ENCODE results near the gene MATN1.

The MATN1 gene

DNA sequence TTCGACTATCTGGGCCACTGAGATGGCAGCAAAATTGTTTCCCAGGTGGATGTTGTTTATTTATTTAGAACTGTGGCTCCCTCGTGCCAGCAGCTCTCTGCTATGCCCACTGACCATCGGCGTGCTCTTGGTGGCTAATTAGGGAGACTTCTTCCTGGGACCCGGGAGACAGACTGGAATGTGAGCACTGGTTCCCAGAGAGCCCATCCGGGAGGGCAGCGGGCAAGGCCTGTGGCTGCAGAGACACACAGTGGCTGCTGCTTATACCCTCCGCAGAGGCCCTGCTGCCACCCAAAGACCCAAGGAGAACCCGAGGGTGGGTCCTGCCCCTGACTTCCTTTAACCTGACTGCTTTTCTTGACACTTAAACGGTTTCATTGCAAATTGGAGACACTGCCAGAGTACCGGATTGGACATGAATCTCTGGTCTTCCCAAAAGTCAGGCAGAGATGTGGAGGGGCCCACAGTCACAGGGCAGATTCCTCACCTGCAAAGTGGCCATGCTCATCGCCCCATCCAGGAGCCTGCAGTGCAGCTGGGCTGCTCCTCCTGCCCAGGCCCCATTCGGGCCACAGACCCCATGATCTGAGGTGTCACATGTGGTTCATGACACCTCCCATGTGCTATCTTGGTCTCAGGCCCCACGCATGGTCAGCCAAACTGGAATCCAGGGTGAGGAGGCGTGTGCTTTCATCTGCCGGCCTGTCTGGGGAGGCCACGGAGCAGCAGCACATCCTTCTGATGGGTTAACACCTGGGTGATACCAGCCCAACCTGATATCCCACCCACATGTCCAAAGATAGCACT lies 5.7 kb upstream of the MATN1 start:
- no peak overlapping the region for H2AFZ ChIP-seq (ENCODE audit: low read depth)
- H3K4me2 ChIP-seq = no peak overlapping the region
- TF ChIP-seq, protein P1, sequence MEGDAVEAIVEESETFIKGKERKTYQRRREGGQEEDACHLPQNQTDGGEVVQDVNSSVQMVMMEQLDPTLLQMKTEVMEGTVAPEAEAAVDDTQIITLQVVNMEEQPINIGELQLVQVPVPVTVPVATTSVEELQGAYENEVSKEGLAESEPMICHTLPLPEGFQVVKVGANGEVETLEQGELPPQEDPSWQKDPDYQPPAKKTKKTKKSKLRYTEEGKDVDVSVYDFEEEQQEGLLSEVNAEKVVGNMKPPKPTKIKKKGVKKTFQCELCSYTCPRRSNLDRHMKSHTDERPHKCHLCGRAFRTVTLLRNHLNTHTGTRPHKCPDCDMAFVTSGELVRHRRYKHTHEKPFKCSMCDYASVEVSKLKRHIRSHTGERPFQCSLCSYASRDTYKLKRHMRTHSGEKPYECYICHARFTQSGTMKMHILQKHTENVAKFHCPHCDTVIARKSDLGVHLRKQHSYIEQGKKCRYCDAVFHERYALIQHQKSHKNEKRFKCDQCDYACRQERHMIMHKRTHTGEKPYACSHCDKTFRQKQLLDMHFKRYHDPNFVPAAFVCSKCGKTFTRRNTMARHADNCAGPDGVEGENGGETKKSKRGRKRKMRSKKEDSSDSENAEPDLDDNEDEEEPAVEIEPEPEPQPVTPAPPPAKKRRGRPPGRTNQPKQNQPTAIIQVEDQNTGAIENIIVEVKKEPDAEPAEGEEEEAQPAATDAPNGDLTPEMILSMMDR (conservative IDR thresholded peaks at IDR 0.05; ENCODE audit: low read depth, low read length) = no peak
- H3K4me3 ChIP-seq (IDR thresholded peaks at IDR 0.05; ENCODE audit: insufficient read depth, low read depth, low read length) = no peak overlapping the region
- H4K20me1 ChIP-seq (ENCODE audit: insufficient read depth) = no peaks in the 10 kb centered on the region
- no peaks in the 10 kb centered on the region for H3K79me2 ChIP-seq (ENCODE audit: insufficient read depth, low read depth)
- no peaks in the 10 kb centered on the region for H3K27me3 ChIP-seq (ENCODE audit: insufficient read depth, low read depth)
- H3K4me1 ChIP-seq (ENCODE audit: low read depth, poor library complexity, severe bottlenecking) = peaks cover 8% of the 10 kb centered on the region
- no peak overlapping the region for H3K27ac ChIP-seq
- no peaks in the 10 kb centered on the region for H3K36me3 ChIP-seq (ENCODE audit: insufficient read depth)
- H3K9ac ChIP-seq = no peak overlapping the region

DNA sequence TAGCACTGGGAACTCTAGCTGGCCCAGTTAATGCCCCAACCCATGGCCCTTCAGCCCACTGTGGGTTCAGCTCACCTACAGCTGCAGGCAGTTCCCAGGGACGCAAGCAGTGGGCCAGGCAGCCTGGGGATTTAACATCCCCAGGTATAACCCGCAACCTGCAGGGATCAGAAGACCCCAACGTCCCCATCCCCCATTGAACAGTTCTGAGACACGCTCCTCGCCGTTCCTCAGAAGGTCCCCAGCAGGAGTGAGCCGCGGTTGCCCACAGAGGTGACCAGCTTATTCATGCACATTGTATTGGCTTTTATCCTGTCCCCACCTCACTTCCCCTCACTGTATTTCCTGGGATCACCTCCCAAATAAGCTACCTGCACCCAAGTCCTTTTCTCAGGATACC lies 5.0 kb upstream of the MATN1 start:
- H3K79me2 ChIP-seq (ENCODE audit: insufficient read depth, low read depth) = no peaks in the 10 kb centered on the region
- no peak overlapping the region for H3K9ac ChIP-seq
- H3K4me3 ChIP-seq (IDR thresholded peaks at IDR 0.05; ENCODE audit: insufficient read depth, low read depth, low read length) = no peak overlapping the region
- H3K36me3 ChIP-seq (ENCODE audit: insufficient read depth) = no peaks in the 10 kb centered on the region
- no peak overlapping the region for H2AFZ ChIP-seq (ENCODE audit: low read depth)
- H3K4me2 ChIP-seq = no peak overlapping the region
- no peaks in the 10 kb centered on the region for H3K27me3 ChIP-seq (ENCODE audit: insufficient read depth, low read depth)
- H4K20me1 ChIP-seq (ENCODE audit: insufficient read depth) = no peaks in the 10 kb centered on the region
- H3K27ac ChIP-seq = no peak overlapping the region
- TF ChIP-seq, protein P1 (conservative IDR thresholded peaks at IDR 0.05; ENCODE audit: low read depth, low read length) = no peak
- peaks cover 8% of the 10 kb centered on the region for H3K4me1 ChIP-seq (ENCODE audit: low read depth, poor library complexity, severe bottlenecking)

GRCh38 chr1:30727824-30728223 lies 4.4 kb upstream of the MATN1 start:
- Histone ChIP-seq H3K4me3 (IDR thresholded peaks at IDR 0.05; ENCODE audit: insufficient read depth, low read depth, low read length) (no peak overlapping the region), H3K79me2 (ENCODE audit: insufficient read depth, low read depth) (no peaks in the 10 kb centered on the region), H3K36me3 (ENCODE audit: insufficient read depth) (no peaks in the 10 kb centered on the region), H3K4me2 (no peak overlapping the region), H3K27ac (no peak overlapping the region), H4K20me1 (ENCODE audit: insufficient read depth) (no peaks in the 10 kb centered on the region), H3K27me3 (ENCODE audit: insufficient read depth, low read depth) (no peaks in the 10 kb centered on the region), H2AFZ (ENCODE audit: low read depth) (no peak overlapping the region), H3K4me1 (ENCODE audit: low read depth, poor library complexity, severe bottlenecking) (peaks cover 3% of the 10 kb centered on the region), H3K9ac (no peak overlapping the region)
- TF ChIP-seq, protein P1 (conservative IDR thresholded peaks at IDR 0.05; ENCODE audit: low read depth, low read length) = no peak

GRCh38 chr1:30726773-30727684 lies 3.6 kb upstream of the MATN1 start:
- H4K20me1 ChIP-seq (ENCODE audit: insufficient read depth) = no peaks in the 10 kb centered on the region
- H3K27ac ChIP-seq = no peak overlapping the region
- no peak overlapping the region for H3K4me3 ChIP-seq (IDR thresholded peaks at IDR 0.05; ENCODE audit: insufficient read depth, low read depth, low read length)
- no peak overlapping the region for H3K9ac ChIP-seq
- TF ChIP-seq, protein P1 (conservative IDR thresholded peaks at IDR 0.05; ENCODE audit: low read depth, low read length) = no peak
- no peaks in the 10 kb centered on the region for H3K79me2 ChIP-seq (ENCODE audit: insufficient read depth, low read depth)
- H3K4me2 ChIP-seq = no peak overlapping the region
- no peaks in the 10 kb centered on the region for H3K27me3 ChIP-seq (ENCODE audit: insufficient read depth, low read depth)
- no peak overlapping the region for H2AFZ ChIP-seq (ENCODE audit: low read depth)
- no peaks in the 10 kb centered on the region for H3K4me1 ChIP-seq (ENCODE audit: low read depth, poor library complexity, severe bottlenecking)
- H3K36me3 ChIP-seq (ENCODE audit: insufficient read depth) = no peaks in the 10 kb centered on the region

Measured in KMS-11 (cell line).